ENCODE results near the gene LACTB.

Gene LACTB

DNA sequence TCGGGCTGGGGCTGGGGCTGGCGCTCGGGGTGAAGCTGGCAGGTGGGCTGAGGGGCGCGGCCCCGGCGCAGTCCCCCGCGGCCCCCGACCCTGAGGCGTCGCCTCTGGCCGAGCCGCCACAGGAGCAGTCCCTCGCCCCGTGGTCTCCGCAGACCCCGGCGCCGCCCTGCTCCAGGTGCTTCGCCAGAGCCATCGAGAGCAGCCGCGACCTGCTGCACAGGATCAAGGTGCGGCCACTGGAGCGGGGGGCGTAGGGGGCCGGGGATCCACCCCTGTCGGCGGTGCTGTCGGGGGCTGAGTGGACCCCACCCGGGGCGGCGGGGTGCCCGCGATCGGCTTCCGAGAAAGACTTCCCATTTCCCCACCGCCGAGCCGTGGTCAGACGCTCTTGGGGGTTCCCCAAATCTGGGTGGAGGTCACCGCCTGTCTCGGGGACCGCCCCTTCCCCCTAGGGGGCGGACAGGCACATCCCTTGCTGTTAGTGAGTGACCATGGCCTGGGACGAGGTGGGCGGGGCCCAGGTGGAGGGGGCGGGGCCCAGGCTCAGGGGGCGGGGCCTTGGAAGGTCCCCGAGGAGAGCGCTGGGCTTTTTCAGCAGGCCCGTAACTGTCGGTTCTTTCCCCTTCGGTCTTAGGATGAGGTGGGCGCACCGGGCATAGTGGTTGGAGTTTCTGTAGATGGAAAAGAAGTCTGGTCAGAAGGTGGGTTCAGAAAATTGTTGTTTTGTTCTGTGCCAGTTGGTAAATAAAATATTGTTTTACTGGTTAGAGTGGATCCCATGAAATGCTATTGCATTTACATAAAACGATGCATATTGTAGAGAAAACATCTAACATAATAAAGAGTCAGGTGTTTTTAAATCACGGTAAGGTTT is 578 bp downstream of the LACTB start:
- TF ChIP-seq, protein P1, sequence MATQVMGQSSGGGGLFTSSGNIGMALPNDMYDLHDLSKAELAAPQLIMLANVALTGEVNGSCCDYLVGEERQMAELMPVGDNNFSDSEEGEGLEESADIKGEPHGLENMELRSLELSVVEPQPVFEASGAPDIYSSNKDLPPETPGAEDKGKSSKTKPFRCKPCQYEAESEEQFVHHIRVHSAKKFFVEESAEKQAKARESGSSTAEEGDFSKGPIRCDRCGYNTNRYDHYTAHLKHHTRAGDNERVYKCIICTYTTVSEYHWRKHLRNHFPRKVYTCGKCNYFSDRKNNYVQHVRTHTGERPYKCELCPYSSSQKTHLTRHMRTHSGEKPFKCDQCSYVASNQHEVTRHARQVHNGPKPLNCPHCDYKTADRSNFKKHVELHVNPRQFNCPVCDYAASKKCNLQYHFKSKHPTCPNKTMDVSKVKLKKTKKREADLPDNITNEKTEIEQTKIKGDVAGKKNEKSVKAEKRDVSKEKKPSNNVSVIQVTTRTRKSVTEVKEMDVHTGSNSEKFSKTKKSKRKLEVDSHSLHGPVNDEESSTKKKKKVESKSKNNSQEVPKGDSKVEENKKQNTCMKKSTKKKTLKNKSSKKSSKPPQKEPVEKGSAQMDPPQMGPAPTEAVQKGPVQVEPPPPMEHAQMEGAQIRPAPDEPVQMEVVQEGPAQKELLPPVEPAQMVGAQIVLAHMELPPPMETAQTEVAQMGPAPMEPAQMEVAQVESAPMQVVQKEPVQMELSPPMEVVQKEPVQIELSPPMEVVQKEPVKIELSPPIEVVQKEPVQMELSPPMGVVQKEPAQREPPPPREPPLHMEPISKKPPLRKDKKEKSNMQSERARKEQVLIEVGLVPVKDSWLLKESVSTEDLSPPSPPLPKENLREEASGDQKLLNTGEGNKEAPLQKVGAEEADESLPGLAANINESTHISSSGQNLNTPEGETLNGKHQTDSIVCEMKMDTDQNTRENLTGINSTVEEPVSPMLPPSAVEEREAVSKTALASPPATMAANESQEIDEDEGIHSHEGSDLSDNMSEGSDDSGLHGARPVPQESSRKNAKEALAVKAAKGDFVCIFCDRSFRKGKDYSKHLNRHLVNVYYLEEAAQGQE (IDR thresholded peaks at IDR 0.05; ENCODE audit: insufficient read depth in 1 of 2, low read depth in 2 of 2, low read length in 2 of 2) = no peak
- no peak for TF ChIP-seq SIN3A (IDR thresholded peaks at IDR 0.05; ENCODE audit: borderline replicate concordance, insufficient read depth, low read length)
- TF ChIP-seq FOXP2 (optimal IDR thresholded peaks at IDR 0.05; ENCODE audit: borderline replicate concordance, extremely low read depth, extremely low read length, insufficient read depth) = no peak
- TF ChIP-seq TAF1 (IDR thresholded peaks at IDR 0.05; ENCODE audit: borderline replicate concordance, insufficient read depth, low read length) = no peak
- TF ChIP-seq POLR2AphosphoS5 (IDR thresholded peaks at IDR 0.05; ENCODE audit: low read depth, low read length) = no peak

DNA sequence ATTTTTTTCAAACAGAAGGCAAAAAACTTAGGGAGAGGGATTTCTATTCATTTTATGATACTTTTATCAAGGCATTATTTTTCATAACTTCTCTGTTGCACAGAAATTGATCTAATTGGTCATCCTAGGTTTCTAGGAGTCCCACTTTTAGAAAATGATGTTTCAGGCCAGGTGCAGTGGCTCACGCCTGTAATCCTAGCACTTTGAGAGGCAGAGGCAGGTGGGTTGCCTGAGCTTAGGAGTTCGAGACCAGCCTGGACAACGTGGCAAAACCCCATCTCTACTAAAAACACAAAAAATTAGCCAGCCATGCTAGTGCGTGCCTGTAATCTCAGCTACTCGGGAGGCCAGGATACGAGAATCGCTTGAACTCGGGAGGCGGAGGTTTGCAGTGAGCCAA is 2.8 kb downstream of the LACTB start:
- TF ChIP-seq TAF1 (IDR thresholded peaks at IDR 0.05; ENCODE audit: borderline replicate concordance, insufficient read depth, low read length) = no peak
- TF ChIP-seq, protein P1 (IDR thresholded peaks at IDR 0.05; ENCODE audit: insufficient read depth in 1 of 2, low read depth in 2 of 2, low read length in 2 of 2) = no peak
- TF ChIP-seq FOXP2 (optimal IDR thresholded peaks at IDR 0.05; ENCODE audit: borderline replicate concordance, extremely low read depth, extremely low read length, insufficient read depth) = no peak
- no peak for TF ChIP-seq POLR2AphosphoS5 (IDR thresholded peaks at IDR 0.05; ENCODE audit: low read depth, low read length)
- no peak for TF ChIP-seq SIN3A (IDR thresholded peaks at IDR 0.05; ENCODE audit: borderline replicate concordance, insufficient read depth, low read length)

DNA sequence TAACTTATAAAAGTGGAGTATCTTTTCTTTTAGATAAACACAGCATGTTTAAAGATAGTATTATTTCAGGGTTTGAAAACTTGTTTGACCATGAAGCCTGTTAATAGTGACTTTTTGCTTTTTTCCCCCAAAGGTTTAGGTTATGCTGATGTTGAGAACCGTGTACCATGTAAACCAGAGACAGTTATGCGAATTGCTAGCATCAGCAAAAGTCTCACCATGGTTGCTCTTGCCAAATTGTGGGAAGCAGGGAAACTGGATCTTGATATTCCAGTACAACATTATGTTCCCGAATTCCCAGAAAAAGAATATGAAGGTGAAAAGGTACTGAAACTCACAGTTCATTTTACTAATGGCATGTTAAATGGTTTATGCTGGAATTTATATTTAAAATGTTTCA is 5.1 kb downstream of the LACTB start:
- TF ChIP-seq SIN3A (IDR thresholded peaks at IDR 0.05; ENCODE audit: borderline replicate concordance, insufficient read depth, low read length) = no peak
- TF ChIP-seq POLR2AphosphoS5 (IDR thresholded peaks at IDR 0.05; ENCODE audit: low read depth, low read length) = no peak
- TF ChIP-seq TAF1 (IDR thresholded peaks at IDR 0.05; ENCODE audit: borderline replicate concordance, insufficient read depth, low read length) = no peak
- TF ChIP-seq, protein P1 (IDR thresholded peaks at IDR 0.05; ENCODE audit: insufficient read depth in 1 of 2, low read depth in 2 of 2, low read length in 2 of 2) = no peak
- no peak for TF ChIP-seq FOXP2 (optimal IDR thresholded peaks at IDR 0.05; ENCODE audit: borderline replicate concordance, extremely low read depth, extremely low read length, insufficient read depth)

- TF ChIP-seq, protein P1 (IDR thresholded peaks at IDR 0.05; ENCODE audit: insufficient read depth in 1 of 2, low read depth in 2 of 2, low read length in 2 of 2) = no peak
- TF ChIP-seq SIN3A (IDR thresholded peaks at IDR 0.05; ENCODE audit: borderline replicate concordance, insufficient read depth, low read length) (no peak), TAF1 (IDR thresholded peaks at IDR 0.05; ENCODE audit: borderline replicate concordance, insufficient read depth, low read length) (no peak), FOXP2 (optimal IDR thresholded peaks at IDR 0.05; ENCODE audit: borderline replicate concordance, extremely low read depth, extremely low read length, insufficient read depth) (no peak), POLR2AphosphoS5 (IDR thresholded peaks at IDR 0.05; ENCODE audit: low read depth, low read length) (no peak)
These were observed 12.1 kb downstream of the LACTB start for GRCh38 chr15:63133786-63134185.
